ENCODE results near the gene FTCD.

The FTCD gene

GRCh38 chr21:46093668-46094400 lies 61.5 kb downstream of the FTCD start:
- no peak for DNase-seq (ENCODE audit: low read depth in 2 of 2)

- DNase-seq (ENCODE audit: low read depth in 2 of 2), result no peak
These were observed 62.3 kb downstream of the FTCD start for GRCh38 chr21:46092811-46093667.

GRCh38 chr21:46092026-46092764 lies 63.2 kb downstream of the FTCD start:
- DNase-seq (ENCODE audit: low read depth in 2 of 2), result peak; percentile 90 to 91

GRCh38 chr21:46091631-46092025 lies 63.8 kb downstream of the FTCD start:
- DNase-seq (ENCODE audit: low read depth in 2 of 2), result no peak

GRCh38 chr21:46091118-46091517 lies 64.3 kb downstream of the FTCD start:
- DNase-seq (ENCODE audit: low read depth in 2 of 2), result no peak

- no peak for DNase-seq (ENCODE audit: low read depth in 2 of 2)
These were observed 66.1 kb downstream of the FTCD start for GRCh38 chr21:46089285-46089684.

- DNase-seq (ENCODE audit: low read depth in 2 of 2), result no peak
These were observed 67.2 kb downstream of the FTCD start for GRCh38 chr21:46088189-46088588.

- peak in 1 of 2 experiments; percentile 49 for DNase-seq (ENCODE audit: low read depth in 2 of 2)
These were observed 67.7 kb downstream of the FTCD start for GRCh38 chr21:46087641-46088040.

Measured in fibroblast of skin of left biceps (primary cell).